Stimulated activated CD8-positive, alpha-beta memory T cell treated with anti-CD3 and anti-CD28 coated beads, Interleukin-12 subunit alpha, Interleukin-12 subunit beta, amount 100 ng/mL, for 24 hours (primary cell): Measurements from ENCODE around the gene GALNTL6.
"Not testable (repeated sequence)": the region's sequence is repeated elsewhere in the genome, so short reads cannot be mapped to it uniquely, and the experiment has no call there.

Experiments
- DNase-seq: peaks from one replicate; pipeline ENCODE4 v3.0.0-alpha.2; 2020; ENCODE audit errors: extremely low read depth

The GALNTL6 gene

DNA sequence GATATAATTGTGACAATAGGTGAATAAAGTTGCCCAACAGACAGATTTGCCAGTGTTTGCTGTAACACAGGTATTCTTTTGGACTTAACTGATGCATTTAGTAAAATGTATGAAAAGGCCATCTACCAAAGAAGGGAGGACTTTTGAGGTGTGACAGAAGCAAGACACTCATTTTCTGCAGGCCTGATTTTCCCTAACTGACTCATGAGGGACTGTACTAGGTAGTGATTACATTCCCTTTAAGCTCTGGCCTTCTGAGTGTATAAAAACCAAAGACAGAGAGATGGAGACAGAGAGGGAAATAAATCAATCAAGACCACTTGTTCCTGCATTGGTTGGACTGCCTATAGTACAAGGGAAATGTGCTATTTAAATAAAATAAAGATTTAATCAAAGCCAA lies 1204.6 kb downstream of the GALNTL6 start:
- no peak for DNase-seq

- DNase-seq, result no peak
Measured at GRCh38 chr4:173018446-173018845, 1205.2 kb downstream of the GALNTL6 start.

GRCh38 chr4:173019664-173020063 lies 1206.5 kb downstream of the GALNTL6 start:
- DNase-seq, result no peak

GRCh38 chr4:173021746-173022573 lies 1208.8 kb downstream of the GALNTL6 start:
- DNase-seq, result not testable (repeated sequence)

- no peak for DNase-seq
Measured at GRCh38 chr4:173024203-173024602, 1211.0 kb downstream of the GALNTL6 start.

DNA sequence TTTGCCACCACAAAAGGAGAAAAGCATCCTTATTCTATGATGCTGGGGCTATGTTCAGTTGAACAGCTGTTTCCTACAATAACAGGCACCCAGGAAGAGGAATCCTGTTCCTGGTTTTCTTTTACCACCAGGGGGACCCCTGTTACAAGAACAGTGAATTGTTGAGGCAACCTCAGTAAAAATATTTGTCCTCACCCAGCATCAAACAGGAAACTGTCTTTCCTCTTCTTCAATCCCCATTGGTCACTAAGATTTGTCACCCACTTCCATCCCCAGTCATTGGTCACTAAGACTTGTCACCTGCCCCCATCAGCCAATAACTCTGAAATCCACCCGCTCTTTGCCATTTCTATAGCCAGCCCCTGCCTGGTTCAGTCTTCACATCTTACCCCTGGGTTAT lies 1211.9 kb downstream of the GALNTL6 start:
- DNase-seq, result no peak

- no peak for DNase-seq
Measured at GRCh38 chr4:173037242-173037641, 1224.0 kb downstream of the GALNTL6 start.

DNA sequence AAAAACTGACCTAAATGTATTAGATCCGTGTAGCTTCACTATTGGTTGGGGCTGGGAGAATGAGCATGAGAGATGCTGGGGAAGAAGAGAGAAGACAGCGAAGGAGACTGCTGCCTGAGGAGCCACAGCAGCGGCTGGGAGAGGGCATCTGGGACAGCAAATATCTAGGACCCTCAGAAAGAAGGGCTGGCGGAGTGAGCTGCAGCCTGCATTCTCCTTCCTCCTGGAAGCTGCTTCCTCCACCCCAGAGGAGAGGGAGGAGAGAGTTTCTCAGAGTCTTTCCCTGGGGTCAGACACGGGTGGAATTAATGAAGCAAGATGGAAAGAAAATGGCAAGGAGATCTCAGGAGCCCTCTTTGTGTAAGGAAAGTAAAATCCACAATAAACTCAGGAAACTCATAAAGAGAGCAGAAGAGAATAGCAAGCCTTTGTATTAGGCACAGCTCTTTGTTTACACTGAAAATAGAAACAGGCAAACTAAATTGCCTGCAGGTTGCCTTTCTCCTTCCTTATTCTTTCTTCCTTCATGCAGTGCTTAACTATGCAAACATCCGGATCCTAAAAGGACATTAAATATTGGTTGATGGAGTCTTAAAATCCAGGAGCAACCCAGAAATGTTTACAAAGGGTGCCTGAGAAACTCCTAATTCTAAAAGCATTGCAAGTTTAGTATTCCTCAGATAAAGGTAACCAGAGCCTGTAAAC lies 1225.1 kb downstream of the GALNTL6 start:
- DNase-seq, result no peak

- DNase-seq, result no peak
Measured at GRCh38 chr4:173039617-173040577, 1226.7 kb downstream of the GALNTL6 start.

DNA sequence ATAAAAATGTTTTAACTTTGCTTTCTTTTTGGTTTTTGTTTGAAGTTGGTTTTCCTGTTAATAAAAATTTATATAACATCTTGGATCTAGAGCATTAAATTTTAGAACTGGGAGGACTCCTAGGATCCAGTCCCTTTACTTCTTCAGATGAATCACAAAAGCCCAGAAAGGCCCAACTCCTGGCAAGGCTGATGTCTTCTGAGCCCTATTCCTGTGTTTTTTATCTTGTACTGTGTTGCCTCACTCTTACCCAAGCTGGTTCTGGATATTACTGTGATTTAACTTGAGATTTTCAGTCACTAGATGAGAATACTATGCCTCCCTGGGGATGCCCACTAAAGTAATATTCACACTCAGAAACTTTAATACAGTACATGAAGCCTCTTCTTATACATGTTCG lies 1228.3 kb downstream of the GALNTL6 start:
- DNase-seq, result no peak

DNA sequence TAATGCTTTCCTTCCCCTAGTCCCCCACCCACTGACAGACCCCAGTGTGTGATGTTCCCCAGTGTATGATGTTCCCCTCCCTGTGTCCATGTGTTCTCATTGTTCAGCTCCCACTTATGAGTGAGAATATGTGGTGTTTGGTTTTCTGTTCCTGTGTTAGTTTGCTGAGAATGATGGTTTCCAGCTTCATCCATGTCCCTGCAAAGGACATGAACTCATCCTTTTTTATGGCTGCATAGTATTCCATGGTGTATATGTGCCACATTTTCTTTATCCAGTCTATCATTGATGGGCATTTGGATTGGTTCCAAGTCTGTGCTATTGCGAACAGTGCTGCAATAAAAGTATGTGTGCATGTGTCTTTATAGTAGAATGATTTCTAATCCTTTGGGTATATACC lies 1228.9 kb downstream of the GALNTL6 start:
- DNase-seq, result not testable (repeated sequence)

GRCh38 chr4:173044340-173044739 lies 1231.1 kb downstream of the GALNTL6 start:
- DNase-seq, result no peak

DNA sequence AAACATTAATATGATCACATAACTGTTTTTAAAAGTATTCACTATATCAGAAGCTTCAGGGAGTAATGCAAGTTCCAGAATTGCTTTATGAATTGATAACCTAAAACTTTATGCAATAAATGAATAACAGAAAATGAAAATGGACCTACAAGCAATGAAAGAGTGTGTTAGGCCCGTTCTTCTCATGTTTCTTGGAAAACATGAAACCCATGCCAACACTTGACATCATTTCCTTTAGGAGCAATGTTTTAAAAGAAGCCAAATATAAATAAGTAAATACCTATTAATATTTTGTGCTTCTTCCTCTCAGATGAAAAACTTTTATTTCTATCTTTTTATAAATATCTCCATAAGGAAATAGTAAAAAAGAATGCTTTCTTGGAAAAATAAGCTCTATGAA lies 1232.4 kb downstream of the GALNTL6 start:
- no peak for DNase-seq

GRCh38 chr4:173046144-173046543 lies 1232.9 kb downstream of the GALNTL6 start:
- DNase-seq, result no peak

DNA sequence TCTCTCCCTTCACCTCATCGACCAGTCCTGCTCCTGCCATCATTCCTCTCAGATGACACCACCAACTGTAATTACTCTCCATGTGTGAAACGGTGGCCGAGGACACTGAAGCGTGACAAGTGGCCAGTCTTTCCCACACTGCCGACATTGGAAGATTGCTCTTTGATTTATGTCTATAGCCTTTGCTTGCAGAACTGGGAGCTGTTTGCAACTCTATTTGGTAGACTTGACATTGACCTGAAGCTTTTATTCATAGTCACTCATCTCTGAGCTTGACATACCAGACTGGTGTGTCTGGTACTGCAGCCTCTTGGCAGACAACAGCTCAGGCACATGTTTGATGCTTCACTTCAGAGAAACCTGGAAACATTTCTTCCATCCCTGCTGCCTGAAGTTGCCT lies 1233.6 kb downstream of the GALNTL6 start:
- DNase-seq, result no peak

- no peak for DNase-seq
Measured at GRCh38 chr4:173051232-173051631, 1238.0 kb downstream of the GALNTL6 start.

GRCh38 chr4:173051716-173052115 lies 1238.5 kb downstream of the GALNTL6 start:
- no peak for DNase-seq

GRCh38 chr4:173052439-173052838 lies 1239.2 kb downstream of the GALNTL6 start:
- no peak for DNase-seq

DNA sequence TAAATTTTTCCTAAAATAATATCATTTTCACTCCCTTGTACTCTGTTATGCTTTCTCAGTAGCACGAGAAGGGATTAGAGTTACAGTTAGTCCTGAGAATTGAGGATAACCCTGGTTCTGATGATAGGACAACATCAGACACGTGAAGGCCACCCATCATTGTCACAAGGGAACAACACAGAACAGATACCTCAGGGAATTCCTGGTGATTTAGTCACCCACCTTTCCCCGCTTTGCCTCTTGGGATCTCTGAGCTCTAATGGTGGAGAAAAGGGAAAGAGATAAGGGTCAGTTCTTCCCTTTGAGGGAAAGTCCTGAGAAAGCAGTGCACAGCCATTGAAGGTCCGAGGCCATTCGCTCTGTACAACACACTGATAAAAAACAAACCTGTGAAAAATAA lies 1243.1 kb downstream of the GALNTL6 start:
- DNase-seq, result no peak

DNA sequence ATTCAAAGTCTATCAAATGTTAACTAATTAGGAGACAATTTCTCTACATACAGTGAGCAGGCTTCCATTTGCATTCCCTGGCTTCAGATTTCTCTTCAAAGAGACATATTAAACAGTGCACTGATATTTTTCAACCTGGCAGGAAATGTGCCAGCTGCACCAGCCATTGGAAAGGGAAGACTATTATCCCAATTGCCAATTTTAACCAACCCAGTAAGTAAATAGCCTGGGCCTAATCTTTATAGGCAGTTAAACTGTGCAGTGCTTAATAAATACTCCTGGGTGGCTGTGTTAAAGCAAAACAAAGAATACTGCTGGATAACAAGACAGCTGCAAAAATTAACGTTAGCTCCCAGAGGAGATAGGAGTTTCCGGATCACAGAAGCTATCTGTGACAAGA lies 1243.5 kb downstream of the GALNTL6 start:
- DNase-seq, result no peak

DNA sequence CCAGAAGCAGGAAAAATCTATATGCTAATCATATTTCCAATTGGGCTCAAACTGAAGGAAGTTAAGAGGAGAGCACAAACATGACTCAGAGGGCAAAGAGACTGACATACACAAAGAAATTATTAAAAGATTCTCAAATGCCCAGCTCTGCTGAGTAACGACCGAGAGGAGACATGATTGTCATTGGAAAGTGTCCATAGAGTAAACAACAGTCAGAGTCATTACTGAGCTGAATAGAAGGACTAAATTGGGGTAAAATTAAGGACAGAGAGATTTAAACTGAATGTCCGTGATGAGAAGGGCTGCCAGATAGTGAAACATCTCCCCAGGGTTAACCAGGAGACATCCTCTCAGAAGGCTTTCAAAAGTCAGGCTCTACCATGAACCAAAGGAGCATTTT lies 1244.2 kb downstream of the GALNTL6 start:
- DNase-seq, result no peak

DNA sequence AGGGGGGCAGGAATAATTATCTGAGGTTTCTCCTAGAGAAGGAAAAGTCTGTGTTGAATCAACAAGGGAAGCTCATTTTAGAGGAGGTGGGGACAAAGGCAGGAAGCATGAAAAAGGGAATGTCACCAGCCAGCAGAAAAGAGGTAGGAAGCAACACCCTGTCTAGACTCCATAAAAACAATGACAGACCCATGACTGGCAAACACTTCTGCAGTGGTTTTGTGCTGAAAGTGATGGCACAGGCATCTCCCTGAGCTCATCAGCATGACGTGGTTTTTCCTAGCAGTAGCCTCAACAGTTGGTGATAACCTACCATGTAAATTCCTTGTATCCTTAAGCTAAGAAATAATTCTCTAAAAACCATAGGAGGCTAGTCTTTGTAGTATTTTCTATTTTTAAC lies 1244.7 kb downstream of the GALNTL6 start:
- no peak for DNase-seq
